Lung (tissue), 12 donors: ENCODE data around the gene SACM1L. TPM values are rescaled to one million over a fixed set of nuclear protein-coding genes. Genes with fewer than 3 reads are reported as not detected.
"Not testable (repeated sequence)": the region's sequence is repeated elsewhere in the genome, so short reads cannot be mapped to it uniquely, and the experiment has no call there.

ENCODE experiments used
- ATAC-seq: fragments of 200-7000 bp; cut with Tn5 transposase; one replicate; pipeline ENCODE4 v1.9.1; 2020; ENCODE audit warnings: moderate number of reproducible peaks; ENCODE audit not compliant: insufficient read depth, low FRiP score
- DNase-seq, 3 donors: peaks; one replicate each; pipeline ENCODE4 v3.0.0-alpha.2; 2013 to 2017
- H3K27ac ChIP-seq, 2 donors: one replicate each; pipeline ENCODE4 v1.5.1; 2013; ENCODE audit warnings: mild to moderate bottlenecking in 2 of 2, moderate library complexity in 2 of 2, control low read depth in 1 of 2, inconsistent platforms in 1 of 2, low read depth in 1 of 2, low read length in 1 of 2
- H3K27me3 ChIP-seq, 3 donors: one replicate each; pipeline ENCODE4 v1.5.1; 2013; ENCODE audit warnings: low read length in 2 of 3; ENCODE audit not compliant: control insufficient read depth in 3 of 3, insufficient read depth in 3 of 3
- H3K36me3 ChIP-seq, 4 donors: one replicate each; pipeline ENCODE4 v1.5.1; 2013; ENCODE audit warnings: low read length in 4 of 4, mild to moderate bottlenecking in 1 of 4, moderate library complexity in 1 of 4; ENCODE audit not compliant: control insufficient read depth in 4 of 4, insufficient read depth in 4 of 4
- H3K4me1 ChIP-seq, 5 donors: one replicate each; pipeline ENCODE4 v1.5.1; 2013; ENCODE audit warnings: low read length in 5 of 5, mild to moderate bottlenecking in 2 of 5, moderate library complexity in 1 of 5; ENCODE audit not compliant: control insufficient read depth in 5 of 5, insufficient read depth in 5 of 5
- H3K4me3 ChIP-seq: one replicate; pipeline ENCODE4 v1.5.1; 2013; ENCODE audit warnings: mild to moderate bottlenecking, control low read depth, moderate library complexity
- H3K9ac ChIP-seq, 2 donors: one replicate each; pipeline ENCODE4 v1.5.1; 2013; ENCODE audit warnings: low read length in 2 of 2, control low read depth in 1 of 2; ENCODE audit not compliant: insufficient read depth in 1 of 2
- H3K9me3 ChIP-seq, 4 donors: one replicate each; pipeline ENCODE4 v1.5.1; 2013; ENCODE audit warnings: low read length in 3 of 4, mild to moderate bottlenecking in 1 of 4, moderate library complexity in 1 of 4; ENCODE audit not compliant: control insufficient read depth in 4 of 4, insufficient read depth in 3 of 4
- WGBS, 2 donors: extraction: QIAGEN DNeasy Blood & Tissue Kit; methylation state at CpG; one replicate each; pipeline ENCODE4 v1.1.7; 2013; 5-methylcytosine and 5-hydroxymethylcytosine counted together
- polyA plus RNA-seq, 2 donors: library from polyadenylated mRNA; stranded (reverse); fragments of 200-250 nt; gene quantifications; one replicate each; pipeline ENCODE4 v1.2.1, GENCODE V29; 2013
- total RNA-seq, 2 donors: library from RNA; depleted of rRNA in 1 of 2; stranded (reverse); fragments of >200 nt in 1 of 2; gene quantifications; one replicate each; pipeline ENCODE4 v1.2.1, GENCODE V29; 2014 to 2021
- TF ChIP-seq, protein P1 (sequence below): IDR thresholded peaks from 2 replicates; pipeline ENCODE4 v1.5.1; 2012; ENCODE audit warnings: mild to moderate bottlenecking; ENCODE audit errors: control extremely low read depth, extremely low read depth
- donor health status: control.
- donor health status: control.
- donor health status: Bipolar disorder and iron deficiency.
- donor health status: healthy.
- donor health status: DM: yes; HTN: yes; CAD: no.

SACM1L gene
- total and polyA plus RNA-seq, 4 donors: 23.3 to 117 (median 43.8) TPM

DNA sequence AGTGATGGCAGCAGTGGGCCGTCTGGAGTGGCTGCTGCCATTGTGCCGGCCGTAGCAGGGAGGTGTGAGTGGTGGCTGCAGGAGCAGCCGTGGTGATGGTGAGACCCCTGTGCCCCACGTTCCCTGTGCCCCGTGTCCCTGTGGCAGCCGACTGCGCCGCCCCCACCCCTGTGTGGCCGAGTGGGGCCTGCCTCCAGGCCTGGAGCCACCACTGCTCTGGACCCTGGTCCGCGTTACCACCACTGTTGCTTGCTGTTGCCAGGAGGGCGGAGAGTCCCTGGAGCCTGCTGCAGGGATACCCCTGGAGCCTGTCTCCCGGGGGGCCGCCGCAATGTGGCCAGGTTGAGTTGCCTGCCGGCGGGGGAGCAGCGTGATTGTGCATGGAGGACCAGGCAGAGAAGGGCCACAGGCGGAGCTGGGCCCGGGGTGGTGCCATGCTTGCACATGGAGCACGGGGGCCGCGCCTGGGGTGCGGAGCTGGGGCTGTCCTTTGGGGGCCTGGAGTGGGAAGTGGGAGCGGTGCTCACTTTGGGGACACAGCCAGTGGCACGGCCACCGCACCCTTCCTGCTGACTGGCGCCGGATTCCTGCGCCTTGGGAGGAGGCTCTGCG is 57.1 kb downstream of the SACM1L start:
- DNase-seq (no peak), ATAC-seq (no peak)
- H3K27me3 ChIP-seq: no peaks in the 10 kb centered on the region
- no peak overlapping the region for H3K27ac ChIP-seq
- no peak overlapping the region for H3K9ac ChIP-seq
- no peak overlapping the region for H3K4me3 ChIP-seq
- H3K36me3 ChIP-seq: peaks cover 5 to 30% (median 13%) of the 10 kb centered on the region in 4 donors
- 94 to 96% methylated on average over 31 to 32 of the region's 32 CpGs for WGBS, 2 donors
- TF ChIP-seq, protein P1, sequence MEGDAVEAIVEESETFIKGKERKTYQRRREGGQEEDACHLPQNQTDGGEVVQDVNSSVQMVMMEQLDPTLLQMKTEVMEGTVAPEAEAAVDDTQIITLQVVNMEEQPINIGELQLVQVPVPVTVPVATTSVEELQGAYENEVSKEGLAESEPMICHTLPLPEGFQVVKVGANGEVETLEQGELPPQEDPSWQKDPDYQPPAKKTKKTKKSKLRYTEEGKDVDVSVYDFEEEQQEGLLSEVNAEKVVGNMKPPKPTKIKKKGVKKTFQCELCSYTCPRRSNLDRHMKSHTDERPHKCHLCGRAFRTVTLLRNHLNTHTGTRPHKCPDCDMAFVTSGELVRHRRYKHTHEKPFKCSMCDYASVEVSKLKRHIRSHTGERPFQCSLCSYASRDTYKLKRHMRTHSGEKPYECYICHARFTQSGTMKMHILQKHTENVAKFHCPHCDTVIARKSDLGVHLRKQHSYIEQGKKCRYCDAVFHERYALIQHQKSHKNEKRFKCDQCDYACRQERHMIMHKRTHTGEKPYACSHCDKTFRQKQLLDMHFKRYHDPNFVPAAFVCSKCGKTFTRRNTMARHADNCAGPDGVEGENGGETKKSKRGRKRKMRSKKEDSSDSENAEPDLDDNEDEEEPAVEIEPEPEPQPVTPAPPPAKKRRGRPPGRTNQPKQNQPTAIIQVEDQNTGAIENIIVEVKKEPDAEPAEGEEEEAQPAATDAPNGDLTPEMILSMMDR: no peak
- H3K9me3 ChIP-seq: no peaks in the 10 kb centered on the region
- no peaks in the 10 kb centered on the region for H3K4me1 ChIP-seq

DNA sequence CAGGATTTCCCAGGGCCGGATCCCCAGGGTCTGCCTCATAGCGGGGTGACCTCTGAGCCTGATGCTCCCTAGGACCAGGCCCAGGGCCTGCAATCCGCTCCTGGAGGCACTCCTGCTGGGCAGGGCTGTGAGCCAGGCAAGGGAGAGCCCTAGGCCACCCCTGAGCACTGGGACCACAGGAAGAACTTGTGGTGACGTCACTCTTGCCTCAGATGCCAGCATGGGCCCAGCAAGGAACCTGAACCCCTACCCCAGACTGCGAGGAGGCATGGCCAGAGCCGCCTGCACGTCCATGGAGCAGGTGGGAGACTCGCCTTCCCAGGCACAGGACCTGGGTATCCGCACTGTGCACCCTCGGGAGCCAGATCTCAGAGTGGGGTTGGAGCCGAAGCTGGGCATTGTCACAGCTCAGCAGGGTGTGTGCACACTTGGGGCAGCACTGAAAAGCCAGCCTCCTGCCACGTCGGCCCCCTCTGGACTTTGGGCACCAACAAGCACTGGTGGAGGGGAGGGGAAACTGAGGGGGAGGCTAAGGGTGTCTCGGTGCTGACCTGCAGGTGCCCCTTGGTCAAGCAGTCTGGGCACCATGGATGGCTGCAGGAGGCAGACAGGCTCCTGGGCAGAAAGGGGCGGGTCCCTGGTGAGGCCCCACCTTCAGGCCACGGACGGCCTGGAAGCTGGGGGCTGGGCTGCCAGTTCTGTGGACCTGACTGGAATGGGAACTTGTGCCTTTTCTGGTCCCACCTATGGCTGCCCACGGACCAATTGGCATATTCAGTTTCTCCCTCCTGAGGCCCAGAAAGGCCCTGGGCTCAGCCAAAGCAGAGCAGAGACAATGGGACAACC is 57.8 kb downstream of the SACM1L start:
- Histone ChIP-seq H3K4me1 (no peaks in the 10 kb centered on the region), H3K9ac (no peak overlapping the region), H3K4me3 (no peak overlapping the region), H3K27me3 (no peaks in the 10 kb centered on the region), H3K36me3 (peaks cover 5 to 28% (median 11%) of the 10 kb centered on the region in 4 donors), H3K9me3 (no peaks in the 10 kb centered on the region), H3K27ac (no peak overlapping the region)
- DNase-seq (no peak), ATAC-seq (no peak)
- WGBS, 2 donors: 87 to 92% methylated on average over 17 to 18 of the region's 18 CpGs
- TF ChIP-seq, protein P1: no peak

DNA sequence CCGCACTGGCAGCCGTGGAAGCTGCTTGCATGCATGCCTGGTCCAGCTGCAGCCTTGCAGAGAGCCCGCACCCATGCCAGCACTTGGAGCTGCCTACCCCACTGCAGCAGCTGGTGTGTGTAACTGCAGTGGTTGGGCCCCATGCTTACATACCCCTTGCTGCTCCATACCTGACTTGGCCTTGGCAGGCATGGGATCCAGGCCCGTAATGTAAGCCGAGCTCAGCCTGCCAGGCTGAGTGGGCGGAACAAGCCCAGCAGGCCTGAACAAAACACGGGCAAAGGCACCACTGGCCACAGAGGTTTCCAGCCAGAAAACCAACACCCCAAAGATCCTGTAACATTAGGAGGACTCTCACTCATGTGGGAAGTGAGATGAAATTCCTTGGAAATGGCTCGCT is 58.9 kb downstream of the SACM1L start:
- H3K27ac ChIP-seq: no peak overlapping the region
- no peak overlapping the region for H3K9ac ChIP-seq
- no peaks in the 10 kb centered on the region for H3K9me3 ChIP-seq
- no peak for DNase-seq
- no peak overlapping the region for H3K4me3 ChIP-seq
- no peaks in the 10 kb centered on the region for H3K4me1 ChIP-seq
- no peaks in the 10 kb centered on the region for H3K27me3 ChIP-seq
- peaks cover 5 to 25% (median 11%) of the 10 kb centered on the region in 4 donors for H3K36me3 ChIP-seq
- 92 to 94% methylated on average over 8 of the region's 8 CpGs for WGBS, 2 donors
- no peak for ATAC-seq
- TF ChIP-seq, protein P1: no peak

DNA sequence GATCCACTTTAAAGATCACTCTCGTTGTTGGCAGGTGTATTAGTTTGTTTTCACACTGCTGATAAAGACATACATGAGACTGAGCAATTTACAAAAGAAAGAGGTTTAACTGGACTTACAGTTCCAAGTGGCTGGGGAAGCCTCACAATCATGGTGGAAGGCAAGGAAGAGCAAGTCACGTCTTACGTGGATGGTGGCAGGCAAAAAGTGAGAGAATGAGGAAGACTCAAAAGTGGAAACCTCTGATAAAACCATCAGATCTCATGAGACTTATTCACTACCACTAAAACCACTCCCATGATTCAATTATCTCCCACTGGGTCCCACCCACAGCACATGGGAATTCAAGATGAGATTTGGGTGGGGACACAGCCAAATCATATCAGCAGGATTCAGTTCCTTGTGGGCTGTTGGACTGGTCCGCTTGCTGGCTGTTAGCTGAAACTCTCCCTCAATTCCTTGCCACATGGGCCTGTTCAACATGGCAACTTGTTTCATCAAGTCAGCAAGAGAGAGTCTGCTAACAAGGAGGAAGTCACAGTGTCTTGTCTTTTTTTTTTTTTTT is 59.9 kb downstream of the SACM1L start:
- not testable (repeated sequence) for ATAC-seq, H3K27ac ChIP-seq, H3K9ac ChIP-seq, H3K27me3 ChIP-seq, DNase-seq, H3K4me3 ChIP-seq, H3K4me1 ChIP-seq, H3K9me3 ChIP-seq
- peaks cover 0 to 20% (median 6%) of the 10 kb centered on the region in 4 donors for H3K36me3 ChIP-seq
- WGBS, 2 donors: 90 to 92% methylated on average over 4 of the region's 4 CpGs
